Measurements from ENCODE around the gene PACS1. TPM values are rescaled to one million over a fixed set of nuclear protein-coding genes. Genes with fewer than 3 reads are reported as not detected.

The PACS1 gene
- polyA plus RNA-seq, 1 donor (not counting 4 experiments of a cell fraction or from before 2014, with no cell fraction given) = 14.9 TPM

DNA sequence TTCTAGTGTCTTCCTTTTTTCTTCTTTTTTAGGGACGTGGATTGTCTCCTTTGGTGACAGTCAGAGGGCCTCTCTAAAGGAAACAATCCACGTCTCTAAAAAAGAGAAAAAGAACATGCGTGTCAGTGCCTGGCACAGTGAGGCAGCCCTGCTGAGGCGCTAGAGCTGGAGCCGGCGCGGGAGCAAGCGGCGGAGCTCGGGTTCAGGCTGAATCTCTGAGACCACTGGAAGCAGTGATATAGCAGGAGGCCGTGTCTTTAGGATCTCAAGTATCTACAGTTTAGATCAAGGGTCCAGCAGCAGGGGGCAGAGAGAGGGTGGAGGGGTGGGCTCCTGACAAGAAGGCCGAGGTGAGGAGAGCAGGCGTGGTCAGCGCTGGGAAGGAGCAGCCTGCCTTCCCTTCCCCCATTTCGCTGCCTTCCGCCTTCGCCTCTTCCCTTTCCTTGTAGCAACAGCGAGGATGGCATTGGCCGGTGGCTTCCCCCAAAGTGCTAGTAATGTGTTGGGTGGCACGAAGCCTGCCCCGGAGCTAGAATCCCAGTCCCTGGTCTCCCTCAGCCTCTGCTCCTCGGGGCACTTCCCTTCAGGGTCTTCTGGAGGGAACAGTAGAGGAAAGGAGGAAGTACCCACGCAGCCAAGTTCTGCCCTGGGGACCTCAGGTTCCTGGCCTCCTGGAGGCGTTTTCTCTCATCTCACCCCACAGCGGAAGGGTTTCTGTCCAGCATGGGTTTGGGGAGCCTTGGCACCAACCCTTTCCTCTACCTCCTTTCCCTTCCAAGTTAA lies 170.1 kb downstream of the PACS1 start:
- Histone ChIP-seq H2AFZ (ENCODE audit: control insufficient read depth, low read length) (no peak overlapping the region), H3K9me1 (ENCODE audit: control insufficient read depth, extremely low read depth, insufficient read depth, low read length) (no peaks in the 10 kb centered on the region), H3K79me2 (ENCODE audit: control insufficient read depth, insufficient read depth, low read length) (no peaks in the 10 kb centered on the region), H3K27ac (ENCODE audit: control insufficient read depth, insufficient read depth, low read length) (no peak overlapping the region), H4K20me1 (ENCODE audit: control insufficient read depth, extremely low read depth, insufficient read depth, low read length) (no peaks in the 10 kb centered on the region), H3K4me1 (ENCODE audit: control insufficient read depth, extremely low read depth, insufficient read depth, low read length) (no peaks in the 10 kb centered on the region), H3K27me3 (ENCODE audit: control insufficient read depth, extremely low read depth, insufficient read depth, low read length) (no peaks in the 10 kb centered on the region), H3K9me3 (ENCODE audit: control insufficient read depth, low read depth, low read length) (no peaks in the 10 kb centered on the region), H3K9ac (ENCODE audit: control insufficient read depth, extremely low read depth, insufficient read depth, low read length) (no peak overlapping the region), H3K4me3 (ENCODE audit: control insufficient read depth in 2 of 3, extremely low read depth in 1 of 3, insufficient read depth in 2 of 3, low read depth in 1 of 3, low read length in 3 of 3) (no peak overlapping the region), H3K36me3 (ENCODE audit: control insufficient read depth in 2 of 2, extremely low read depth in 1 of 2, insufficient read depth in 2 of 2, low read length in 2 of 2) (peaks cover 18 to 27% of the 10 kb centered on the region in 2 experiments), H3K4me2 (ENCODE audit: control insufficient read depth, extremely low read depth, insufficient read depth, low read depth, low read length) (no peak overlapping the region)
- dilution Hi-C loops (cut with MboI; ENCODE audit: extremely low pct_ligation_motif_present, low sequenced_read_pairs) = no loop called here
- DNase-seq (ENCODE audit: low read depth, low spot score) (no peak), FAIRE-seq (no peak)
- TF ChIP-seq EZH2 (IDR thresholded peaks at IDR 0.05; ENCODE audit: low read length) = no peak

DNA sequence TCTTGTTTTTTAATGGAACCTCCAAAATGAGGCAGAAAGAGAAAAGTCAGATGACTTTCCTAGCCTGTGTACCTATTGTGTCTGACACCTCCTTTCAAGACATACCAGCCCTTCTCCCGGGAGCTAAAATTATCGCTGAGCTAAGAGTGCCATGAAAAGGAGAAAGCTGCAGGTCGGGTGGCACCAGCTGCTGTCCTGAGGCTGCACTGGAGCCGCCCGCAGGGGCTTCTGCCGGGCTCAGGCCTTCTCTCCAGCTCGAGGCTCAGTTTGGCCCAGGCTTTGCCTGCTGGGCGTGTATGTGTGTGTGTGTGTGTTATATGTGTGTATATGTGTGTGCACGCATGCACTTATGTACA lies 170.7 kb downstream of the PACS1 start:
- Histone ChIP-seq H3K9me1 (ENCODE audit: control insufficient read depth, extremely low read depth, insufficient read depth, low read length) (no peaks in the 10 kb centered on the region), H3K27me3 (ENCODE audit: control insufficient read depth, extremely low read depth, insufficient read depth, low read length) (no peaks in the 10 kb centered on the region), H3K79me2 (ENCODE audit: control insufficient read depth, insufficient read depth, low read length) (no peaks in the 10 kb centered on the region), H3K4me1 (ENCODE audit: control insufficient read depth, extremely low read depth, insufficient read depth, low read length) (no peaks in the 10 kb centered on the region), H3K4me3 (ENCODE audit: control insufficient read depth in 2 of 3, extremely low read depth in 1 of 3, insufficient read depth in 2 of 3, low read depth in 1 of 3, low read length in 3 of 3) (no peak overlapping the region), H3K4me2 (ENCODE audit: control insufficient read depth, extremely low read depth, insufficient read depth, low read depth, low read length) (no peak overlapping the region), H4K20me1 (ENCODE audit: control insufficient read depth, extremely low read depth, insufficient read depth, low read length) (no peaks in the 10 kb centered on the region), H3K27ac (ENCODE audit: control insufficient read depth, insufficient read depth, low read length) (no peak overlapping the region), H3K9ac (ENCODE audit: control insufficient read depth, extremely low read depth, insufficient read depth, low read length) (no peak overlapping the region), H3K36me3 (ENCODE audit: control insufficient read depth in 2 of 2, extremely low read depth in 1 of 2, insufficient read depth in 2 of 2, low read length in 2 of 2) (peaks cover 18 to 21% of the 10 kb centered on the region in 2 experiments), H3K9me3 (ENCODE audit: control insufficient read depth, low read depth, low read length) (no peaks in the 10 kb centered on the region), H2AFZ (ENCODE audit: control insufficient read depth, low read length) (no peak overlapping the region)
- DNase-seq (ENCODE audit: low read depth, low spot score) (no peak), FAIRE-seq (no peak)
- dilution Hi-C loops (cut with MboI; ENCODE audit: extremely low pct_ligation_motif_present, low sequenced_read_pairs) = no loop called here
- TF ChIP-seq EZH2 (IDR thresholded peaks at IDR 0.05; ENCODE audit: low read length) = no peak
- TF ChIP-seq, protein P1, sequence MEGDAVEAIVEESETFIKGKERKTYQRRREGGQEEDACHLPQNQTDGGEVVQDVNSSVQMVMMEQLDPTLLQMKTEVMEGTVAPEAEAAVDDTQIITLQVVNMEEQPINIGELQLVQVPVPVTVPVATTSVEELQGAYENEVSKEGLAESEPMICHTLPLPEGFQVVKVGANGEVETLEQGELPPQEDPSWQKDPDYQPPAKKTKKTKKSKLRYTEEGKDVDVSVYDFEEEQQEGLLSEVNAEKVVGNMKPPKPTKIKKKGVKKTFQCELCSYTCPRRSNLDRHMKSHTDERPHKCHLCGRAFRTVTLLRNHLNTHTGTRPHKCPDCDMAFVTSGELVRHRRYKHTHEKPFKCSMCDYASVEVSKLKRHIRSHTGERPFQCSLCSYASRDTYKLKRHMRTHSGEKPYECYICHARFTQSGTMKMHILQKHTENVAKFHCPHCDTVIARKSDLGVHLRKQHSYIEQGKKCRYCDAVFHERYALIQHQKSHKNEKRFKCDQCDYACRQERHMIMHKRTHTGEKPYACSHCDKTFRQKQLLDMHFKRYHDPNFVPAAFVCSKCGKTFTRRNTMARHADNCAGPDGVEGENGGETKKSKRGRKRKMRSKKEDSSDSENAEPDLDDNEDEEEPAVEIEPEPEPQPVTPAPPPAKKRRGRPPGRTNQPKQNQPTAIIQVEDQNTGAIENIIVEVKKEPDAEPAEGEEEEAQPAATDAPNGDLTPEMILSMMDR (optimal IDR thresholded peaks at IDR 0.05 in 1 of 3, IDR thresholded peaks at IDR 0.05 in 1 of 3, conservative IDR thresholded peaks at IDR 0.05 in 1 of 3; ENCODE audit: extremely low read depth in 1 of 3, insufficient read depth in 2 of 3, low read length in 3 of 3) = no peak
